Endothelial cell of umbilical vein (primary cell): Measurements from ENCODE around the gene MYH11. TPM values are rescaled to one million over a fixed set of nuclear protein-coding genes. Genes with fewer than 3 reads are reported as not detected.

Experiments
- BruUV-seq: library from RNA; stranded (reverse); fragments of 400-500 nt; replicated peaks from 2 replicates; lab custom pipeline; 2021; lab: Mats Ljungman, UMichigan
- CTCF ChIA-PET: fragments of 300-600, 350-600 bp; sonication (Branson Sonifier 250); formaldehyde crosslinking; loops from one replicate; lab custom pipeline; 2021; ENCODE audit warnings: antibody characterized with exemption, inconsistent platforms; lab: Charles Lee
- POLR2A ChIA-PET: fragments of 300-600, 350-600 bp; sonication (Branson Sonifier 250); formaldehyde crosslinking; loops from one replicate; lab custom pipeline; 2021; ENCODE audit warnings: antibody characterized with exemption, inconsistent platforms; lab: Charles Lee
- DNase-seq: peaks from one replicate; pipeline ENCODE4 v3.0.0-alpha.2; 2011; ENCODE audit warnings: low read depth, low spot score
- FAIRE-seq: peaks from 2 replicates; lab custom pipeline; 2011; peaks lifted over from hg19 to GRCh38; lab: Jason Lieb, UNC
- H2AFZ ChIP-seq: 2 replicates; pipeline ENCODE4 v1.6.0; 2012; ENCODE audit warnings: low read depth, low read length, control low read depth, inconsistent platforms
- H3K27ac ChIP-seq: 2 replicates; pipeline ENCODE4 v1.5.1; 2011; ENCODE audit warnings: low read depth, mild to moderate bottlenecking, control low read depth, low read length, moderate library complexity; ENCODE audit not compliant: insufficient read depth
- H3K27me3 ChIP-seq, 2 experiments: 2 replicates each; pipeline versions ENCODE4 v1.6.0 to v1.6.1; 2011; ENCODE audit warnings: low read length in 2 of 2, mixed read lengths in 1 of 2; ENCODE audit not compliant: control insufficient read depth in 2 of 2, insufficient read depth in 2 of 2
- H3K36me3 ChIP-seq, 2 experiments: 2 replicates in 1 of 2; 3 replicates in 1 of 2; pipeline ENCODE4 v1.5.1; 2011; ENCODE audit warnings: low read length in 2 of 2, mild to moderate bottlenecking in 1 of 2, moderate library complexity in 1 of 2; ENCODE audit not compliant: control insufficient read depth in 2 of 2, insufficient read depth in 2 of 2; ENCODE audit errors: extremely low read depth in 1 of 2
- H3K4me1 ChIP-seq: 3 replicates; pipeline ENCODE4 v1.5.1; 2011; ENCODE audit warnings: mild to moderate bottlenecking, low read length; ENCODE audit not compliant: control insufficient read depth, insufficient read depth; ENCODE audit errors: extremely low read depth
- H3K4me2 ChIP-seq: 2 replicates; pipeline ENCODE4 v1.6.1; 2011; ENCODE audit warnings: low read length, control low read depth, mixed read lengths; ENCODE audit not compliant: insufficient read depth
- H3K4me3 ChIP-seq, 3 experiments: fragments of 200-600 bp in 1 of 3; sonication (generic), shearing (Covaris generic) in 1 of 3; replicated peaks in 1 of 3; 2 replicates each; pipeline ENCODE4 v1.5.1; 2011 to 2016; ENCODE audit warnings: control low read depth in 3 of 3, low read length in 3 of 3, mild to moderate bottlenecking in 2 of 3, inconsistent platforms in 1 of 3, low read depth in 1 of 3, moderate library complexity in 1 of 3; ENCODE audit not compliant: insufficient read depth in 1 of 3
- H3K79me2 ChIP-seq: 2 replicates; pipeline ENCODE4 v1.6.0; 2012; ENCODE audit warnings: low read length, inconsistent platforms; ENCODE audit not compliant: control insufficient read depth, insufficient read depth
- H3K9ac ChIP-seq: replicated peaks from 2 replicates; pipeline ENCODE3; 2011; ENCODE audit warnings: low read length, control low read depth; ENCODE audit not compliant: insufficient read depth; ENCODE audit errors: extremely low read depth
- H3K9me1 ChIP-seq: replicated peaks from 3 replicates; pipeline ENCODE4 v1.6.0; 2011; ENCODE audit warnings: mild to moderate bottlenecking, low read length; ENCODE audit not compliant: control insufficient read depth, insufficient read depth; ENCODE audit errors: extremely low read depth
- H3K9me3 ChIP-seq: replicated peaks from 2 replicates; pipeline ENCODE4 v1.5.1; 2012; ENCODE audit warnings: low read length, inconsistent platforms; ENCODE audit not compliant: control insufficient read depth, insufficient read depth
- H4K20me1 ChIP-seq: replicated peaks from 2 replicates; pipeline ENCODE3; 2011; ENCODE audit warnings: mild to moderate bottlenecking, low read length; ENCODE audit not compliant: control insufficient read depth, insufficient read depth; ENCODE audit errors: extremely low read depth
- CTCF ChIP-seq, 2 donors: IDR thresholded peaks; 1 replicate in 1 of 2; 2 replicates in 1 of 2; pipeline ENCODE4 v1.5.1; 2011; ENCODE audit warnings: low read length in 2 of 2, mild to moderate bottlenecking in 2 of 2, moderate library complexity in 2 of 2, control low read depth in 1 of 2, inconsistent platforms in 1 of 2, low read depth in 1 of 2; ENCODE audit not compliant: insufficient read depth in 1 of 2; ENCODE audit errors: extremely low read depth in 1 of 2
- EZH2 ChIP-seq: IDR thresholded peaks from 2 replicates; pipeline ENCODE4 v1.6.1; 2012; ENCODE audit warnings: borderline replicate concordance, low read depth, mild to moderate bottlenecking, moderate library complexity, low read length, inconsistent platforms; ENCODE audit not compliant: severe bottlenecking
- FOS ChIP-seq: IDR thresholded peaks from 2 replicates; pipeline ENCODE4 v1.6.1; 2011; ENCODE audit warnings: mild to moderate bottlenecking, low read length, moderate library complexity, borderline replicate concordance; ENCODE audit not compliant: insufficient read depth
- GATA2 ChIP-seq: IDR thresholded peaks from 2 replicates; pipeline ENCODE4 v1.7.0; 2011; ENCODE audit warnings: low read depth, mild to moderate bottlenecking, moderate library complexity, mixed read lengths, low read length; ENCODE audit not compliant: insufficient read length, insufficient read depth
- JUN ChIP-seq: IDR thresholded peaks from 2 replicates; pipeline ENCODE4 v1.6.1; 2011; ENCODE audit warnings: borderline replicate concordance, low read depth; ENCODE audit not compliant: insufficient read length, insufficient read depth
- MAX ChIP-seq: IDR thresholded peaks from 2 replicates; pipeline ENCODE4 v1.6.1; 2011; ENCODE audit not compliant: insufficient read depth, insufficient read length
- MYC ChIP-seq: IDR thresholded peaks from one replicate; pipeline ENCODE4 v1.6.1; 2011; ENCODE audit warnings: mild to moderate bottlenecking, low read depth, low read length
- POLR2A ChIP-seq: IDR thresholded peaks from 2 replicates; pipeline ENCODE4 v1.6.1; 2012; ENCODE audit warnings: low read depth, mild to moderate bottlenecking, control low read depth, low read length
- POLR2AphosphoS5 ChIP-seq: IDR thresholded peaks from 2 replicates; pipeline ENCODE4 v1.6.1; 2012; ENCODE audit warnings: low read depth, mild to moderate bottlenecking, control low read depth, low read length, moderate library complexity; ENCODE audit not compliant: insufficient read depth
- dilution Hi-C: fragments of 300-500 bp; cut with MboI; formaldehyde crosslinking; loops from one replicate; pipeline ENCODE4 v1.15.0; 2019; ENCODE audit warnings: low sequenced_read_pairs; ENCODE audit not compliant: extremely low pct_ligation_motif_present
- intact Hi-C: fragments of 100-400 bp; cut with micrococcal nuclease; formaldehyde crosslinking; loops from one replicate; pipeline ENCODE4 v1.10.0; 2022
- polyA plus RNA-seq, 4 experiments: library from polyadenylated mRNA; depleted of rRNA in 3 of 4; stranded (reverse) in 3 of 4; unstranded in 1 of 4; fragments of >200 nt; gene quantifications; 2 replicates each; pipeline versions ENCODE4 v1.2.1 to v1.2.3, GENCODE V29; 2011 to 2012; ENCODE audit warnings: missing spikeins in 1 of 4
- total RNA-seq: library from RNA; stranded (reverse); gene quantifications from 2 replicates; pipeline ENCODE4 v1.2.3, GENCODE V29; 2021

MYH11 gene
- total and polyA plus RNA-seq, 2 donors (not counting 3 experiments of a cell fraction or from before 2014, with no cell fraction given) = not detected

- Histone ChIP-seq H3K9me3 (no peaks in the 10 kb centered on the region), H3K36me3 (no peaks in the 10 kb centered on the region), H3K4me3 (no peak overlapping the region), H3K4me2 (no peak overlapping the region), H3K79me2 (no peaks in the 10 kb centered on the region), H3K4me1 (no peaks in the 10 kb centered on the region), H3K9ac (no peak overlapping the region), H2AFZ (no peak overlapping the region), H4K20me1 (no peaks in the 10 kb centered on the region), H3K9me1 (no peaks in the 10 kb centered on the region), H3K27ac (no peak overlapping the region), H3K27me3 (no peaks in the 10 kb centered on the region)
- DNase-seq = no peak
- ChIA-PET CTCF (interaction anchor here (0.6 to 1.0 kb wide), 2 partner anchors 32 to 48 kb away, joined by 3 read pairs; no protein-coding TSS in a partner anchor), POLR2A (no interaction called here)
- no TSS peak for BruUV-seq
- no peak for FAIRE-seq
- intact Hi-C loops (no loop called here), dilution Hi-C loops (no loop called here)
- TF ChIP-seq FOS (no peak), POLR2AphosphoS5 (no peak), CTCF (IDR thresholded peaks at IDR 0.05; ENCODE audit: extremely low read depth in 1 of 2, insufficient read depth in 1 of 2, low read depth in 1 of 2, low read length in 2 of 2) (no peak), EZH2 (no peak), POLR2A (no peak), MAX (no peak), GATA2 (no peak), JUN (no peak), MYC (no peak)
Observed at GRCh38 chr16:15906439-15906838, 49.6 kb upstream of the MYH11 start.
